ENCODE measurements around the gene ZFYVE1. TPM values are rescaled to one million over a fixed set of nuclear protein-coding genes. Genes with fewer than 3 reads are reported as not detected.

ZFYVE1 gene
- total and polyA plus RNA-seq, 10 of the 15 experiments (the other 5 are each of a cell fraction or from before 2014, with no cell fraction given) = 1.2 to 13.3 (median 6.4) TPM

GRCh38 chr14:73069585-73069984 lies 42.7 kb upstream of the ZFYVE1 start:
- in situ Hi-C loops (cut with MboI) = no loop called here
- FAIRE-seq = no peak

More at GRCh38 chr14:73069585-73069984, 42.7 kb upstream of the ZFYVE1 start:
- Histone ChIP-seq H3K4me2 (ENCODE audit: control insufficient read depth, insufficient read depth) (no peak overlapping the region), H3K27me3 (replicated peaks in 1 of 2; ENCODE audit: control insufficient read depth in 2 of 2, insufficient read depth in 2 of 2, low read length in 1 of 2) (no peaks in the 10 kb centered on the region), H2AFZ (ENCODE audit: control insufficient read depth, low read depth, low read length) (no peak overlapping the region), H3K9me3 (replicated peaks; ENCODE audit: control insufficient read depth, insufficient read depth, low read length) (no peaks in the 10 kb centered on the region), H3K9ac (ENCODE audit: control insufficient read depth, insufficient read depth, low read length) (no peak overlapping the region), H3K4me1 (ENCODE audit: control insufficient read depth, insufficient read depth, low read length) (no peaks in the 10 kb centered on the region), H3K27ac (ENCODE audit: control insufficient read depth, insufficient read depth) (no peak overlapping the region), H3K36me3 (ENCODE audit: control insufficient read depth in 2 of 2, insufficient read depth in 2 of 2, low read length in 1 of 2) (peaks cover 4 to 19% of the 10 kb centered on the region in 2 experiments; a peak in 3 of 4 replicates), H4K20me1 (ENCODE audit: control insufficient read depth, insufficient read depth) (no peaks in the 10 kb centered on the region), H3K4me3 (no peak overlapping the region), H3K79me2 (ENCODE audit: control insufficient read depth, insufficient read depth, low read length) (peaks cover 58% of the 10 kb centered on the region)
- SMC1A ChIA-PET (ENCODE audit: uncharacterized antibody, unreplicated experiment) = no interaction called here
- ATAC-seq = no peak
- no peak for DNase-seq (ENCODE audit: low read depth, low spot score)
- no TSS peak for BruUV-seq (replicated peaks)
- 100% methylated on average over 2 of the region's 4 CpGs for WGBS (ENCODE audit: insufficient coverage, insufficient replicate concordance, low lambda C conversion rate, missing lambda C conversion rate)
- POLR2A ChIA-PET = interaction anchor here (0.7 kb wide), 1 partner anchor 1946 kb away, joined by 3 read pairs; no protein-coding TSS in a partner anchor
- intact Hi-C loops (cut with micrococcal nuclease; ENCODE audit: unreplicated experiment) = no loop called here
- TF ChIP-seq MTA3 (IDR thresholded peaks at IDR 0.05; ENCODE audit: borderline replicate concordance, low read length) (no peak), ATF7 (IDR thresholded peaks at IDR 0.05; ENCODE audit: low read depth) (no peak), NKRF (conservative IDR thresholded peaks at IDR 0.05) (no peak), NR2C1 (IDR thresholded peaks at IDR 0.05) (no peak), ZNF207 (IDR thresholded peaks at IDR 0.05; ENCODE audit: borderline replicate concordance) (no peak), MYB (IDR thresholded peaks at IDR 0.05; ENCODE audit: borderline replicate concordance, low read depth, low read length) (no peak), CEBPB (IDR thresholded peaks at IDR 0.05; ENCODE audit: borderline replicate concordance in 1 of 2, low read depth in 2 of 2, low read length in 2 of 2) (no peak), WRNIP1 (IDR thresholded peaks at IDR 0.05; ENCODE audit: borderline replicate concordance, low read depth, low read length) (no peak), MEF2B (IDR thresholded peaks at IDR 0.05; ENCODE audit: partially characterized antibody, poor library complexity, severe bottlenecking) (no peak), ZNF622 (IDR thresholded peaks at IDR 0.05) (no peak)
- RAD21 ChIA-PET (ENCODE audit: unreplicated experiment) = no interaction called here
- CTCF ChIA-PET = no interaction called here

Measured in GM12878 (cell line).